Endothelial cell (in vitro differentiated cells): Measurements from ENCODE around the gene ZFHX3. TPM values are rescaled to one million over a fixed set of nuclear protein-coding genes. Genes with fewer than 3 reads are reported as not detected.
A peak's percentile ranks its signal among the peaks of the same experiment; 100 is the strongest.

Experiments
- DNase-seq: peaks from one replicate; pipeline ENCODE4 v3.0.0; 2021; ENCODE audit warnings: low spot score
- H3K27ac Mint-ChIP-seq: one replicate; pipeline ENCODE4 v1.8.0; 2021; ENCODE audit warnings: mixed read lengths, inconsistent platforms; ENCODE audit not compliant: unreplicated experiment
- H3K27me3 Mint-ChIP-seq: one replicate; pipeline ENCODE4 v1.8.0; 2021; ENCODE audit warnings: mild to moderate bottlenecking, moderate library complexity, mixed read lengths, inconsistent platforms; ENCODE audit not compliant: unreplicated experiment
- H3K36me3 Mint-ChIP-seq: one replicate; pipeline ENCODE4 v1.8.0; 2021; ENCODE audit warnings: mild to moderate bottlenecking, low read depth, mixed read lengths, inconsistent platforms; ENCODE audit not compliant: unreplicated experiment
- H3K4me1 Mint-ChIP-seq: one replicate; pipeline ENCODE4 v1.8.0; 2021; ENCODE audit warnings: mild to moderate bottlenecking, mixed read lengths, inconsistent platforms; ENCODE audit not compliant: unreplicated experiment
- H3K4me3 Mint-ChIP-seq: one replicate; pipeline ENCODE4 v1.8.0; 2021; ENCODE audit warnings: mild to moderate bottlenecking, mixed read lengths, inconsistent platforms; ENCODE audit not compliant: unreplicated experiment
- H3K9me3 Mint-ChIP-seq: one replicate; pipeline ENCODE4 v1.8.0; 2021; ENCODE audit warnings: mixed read lengths, inconsistent platforms; ENCODE audit not compliant: unreplicated experiment
- total RNA-seq: library from RNA; stranded (reverse); fragmentation: NEBNext Ultra II Directional; extraction: Animal tissue kit (Norgen Biotek cat#: 25700); gene quantifications from one replicate; pipeline ENCODE4 v1.2.1, GENCODE V29; 2021; ENCODE audit not compliant: unreplicated experiment
- TF ChIP-seq, protein P1 (sequence below): fragments of 200-600 bp; sonication (generic); IDR thresholded peaks from one replicate; pipeline ENCODE4 v1.5.0; 2021; ENCODE audit warnings: antibody characterized with exemption; ENCODE audit not compliant: unreplicated experiment

ZFHX3 gene
- total RNA-seq, 1 donor from 2014 or later: 17.7 TPM

- no peaks in the 10 kb centered on the region for H3K36me3 Mint-ChIP-seq
- H3K27me3 Mint-ChIP-seq: peaks cover 2% of the 10 kb centered on the region
- H3K9me3 Mint-ChIP-seq: no peaks in the 10 kb centered on the region
- no peak overlapping the region for H3K4me3 Mint-ChIP-seq
- peaks cover 1% of the 10 kb centered on the region for H3K4me1 Mint-ChIP-seq
- no peak overlapping the region for H3K27ac Mint-ChIP-seq
- TF ChIP-seq, protein P1, sequence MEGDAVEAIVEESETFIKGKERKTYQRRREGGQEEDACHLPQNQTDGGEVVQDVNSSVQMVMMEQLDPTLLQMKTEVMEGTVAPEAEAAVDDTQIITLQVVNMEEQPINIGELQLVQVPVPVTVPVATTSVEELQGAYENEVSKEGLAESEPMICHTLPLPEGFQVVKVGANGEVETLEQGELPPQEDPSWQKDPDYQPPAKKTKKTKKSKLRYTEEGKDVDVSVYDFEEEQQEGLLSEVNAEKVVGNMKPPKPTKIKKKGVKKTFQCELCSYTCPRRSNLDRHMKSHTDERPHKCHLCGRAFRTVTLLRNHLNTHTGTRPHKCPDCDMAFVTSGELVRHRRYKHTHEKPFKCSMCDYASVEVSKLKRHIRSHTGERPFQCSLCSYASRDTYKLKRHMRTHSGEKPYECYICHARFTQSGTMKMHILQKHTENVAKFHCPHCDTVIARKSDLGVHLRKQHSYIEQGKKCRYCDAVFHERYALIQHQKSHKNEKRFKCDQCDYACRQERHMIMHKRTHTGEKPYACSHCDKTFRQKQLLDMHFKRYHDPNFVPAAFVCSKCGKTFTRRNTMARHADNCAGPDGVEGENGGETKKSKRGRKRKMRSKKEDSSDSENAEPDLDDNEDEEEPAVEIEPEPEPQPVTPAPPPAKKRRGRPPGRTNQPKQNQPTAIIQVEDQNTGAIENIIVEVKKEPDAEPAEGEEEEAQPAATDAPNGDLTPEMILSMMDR: no peak
- DNase-seq: no peak
Observed at GRCh38 chr16:72903176-72903575, 144.8 kb downstream of the ZFHX3 start.

DNA sequence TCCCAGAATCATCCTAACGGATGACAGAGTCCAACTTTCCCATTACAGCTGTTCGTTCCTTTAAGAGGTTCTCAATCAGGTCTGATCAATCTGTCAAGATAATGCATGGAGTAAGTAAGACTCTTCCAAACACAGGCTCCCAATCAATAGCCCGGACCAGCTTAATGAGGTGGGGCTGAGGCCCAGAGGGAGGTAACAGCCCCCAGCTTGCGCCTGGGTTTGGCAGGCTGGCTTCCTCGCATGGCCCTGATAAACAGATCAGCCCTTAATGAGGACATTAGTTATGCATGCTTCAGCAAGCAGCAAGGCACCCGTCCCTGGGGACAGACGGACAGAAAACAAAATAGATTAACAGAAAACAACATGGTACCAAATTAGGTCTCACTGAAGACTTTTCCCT is 145.7 kb downstream of the ZFHX3 start:
- no peaks in the 10 kb centered on the region for H3K36me3 Mint-ChIP-seq
- TF ChIP-seq, protein P1: no peak
- H3K27ac Mint-ChIP-seq: no peak overlapping the region
- peaks cover 4% of the 10 kb centered on the region for H3K4me1 Mint-ChIP-seq
- DNase-seq: no peak
- H3K27me3 Mint-ChIP-seq: no peaks in the 10 kb centered on the region
- no peaks in the 10 kb centered on the region for H3K9me3 Mint-ChIP-seq
- H3K4me3 Mint-ChIP-seq: no peak overlapping the region

DNA sequence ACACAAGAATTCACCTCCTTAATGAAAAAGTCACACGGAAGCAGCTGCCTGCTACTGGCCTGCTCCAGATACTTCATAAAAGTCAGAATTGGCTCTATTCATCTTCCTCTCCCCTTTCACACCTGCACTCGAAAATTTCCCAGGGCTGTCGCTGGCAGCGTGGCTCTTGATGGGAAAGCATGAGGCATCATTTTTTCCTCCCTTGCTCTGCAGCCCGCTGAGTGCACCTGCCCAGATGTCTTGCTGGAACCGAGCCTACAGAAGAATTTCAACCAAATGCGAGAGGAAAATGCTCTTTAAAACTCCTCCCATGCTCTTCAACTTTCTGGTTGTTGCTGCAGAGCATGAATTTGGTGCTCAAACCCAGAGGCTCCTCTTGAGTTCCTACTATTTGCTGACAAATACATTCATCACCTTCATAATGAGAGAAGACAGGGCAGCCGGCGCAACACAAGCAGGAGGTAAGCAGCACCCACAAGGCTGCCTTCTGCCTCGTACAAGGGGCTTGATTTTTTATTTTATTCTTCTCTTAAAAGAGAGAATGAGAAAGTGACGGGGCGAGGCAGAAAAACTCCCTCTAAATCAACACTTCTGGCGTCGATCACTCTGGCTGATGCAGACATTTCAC is 146.8 kb downstream of the ZFHX3 start:
- peaks cover 4% of the 10 kb centered on the region for H3K4me1 Mint-ChIP-seq
- H3K27ac Mint-ChIP-seq: no peak overlapping the region
- no peak overlapping the region for H3K4me3 Mint-ChIP-seq
- TF ChIP-seq, protein P1: no peak
- H3K27me3 Mint-ChIP-seq: peaks cover 2% of the 10 kb centered on the region
- H3K9me3 Mint-ChIP-seq: no peaks in the 10 kb centered on the region
- H3K36me3 Mint-ChIP-seq: no peaks in the 10 kb centered on the region
- DNase-seq: no peak

- no peaks in the 10 kb centered on the region for H3K36me3 Mint-ChIP-seq
- no peaks in the 10 kb centered on the region for H3K9me3 Mint-ChIP-seq
- peaks cover 5% of the 10 kb centered on the region for H3K27me3 Mint-ChIP-seq
- H3K4me1 Mint-ChIP-seq: peaks cover 4% of the 10 kb centered on the region
- TF ChIP-seq, protein P1: no peak
- no peak for DNase-seq
- H3K27ac Mint-ChIP-seq: peak overlapping the region; percentile 39
- H3K4me3 Mint-ChIP-seq: no peak overlapping the region
Observed at GRCh38 chr16:72898216-72898825, 149.6 kb downstream of the ZFHX3 start.

GRCh38 chr16:72897707-72898106 is 150.2 kb downstream of the ZFHX3 start:
- DNase-seq: no peak
- H3K27me3 Mint-ChIP-seq: peaks cover 5% of the 10 kb centered on the region
- H3K9me3 Mint-ChIP-seq: no peaks in the 10 kb centered on the region
- H3K4me1 Mint-ChIP-seq: peaks cover 4% of the 10 kb centered on the region
- TF ChIP-seq, protein P1: no peak
- H3K27ac Mint-ChIP-seq: no peak overlapping the region
- no peak overlapping the region for H3K4me3 Mint-ChIP-seq
- H3K36me3 Mint-ChIP-seq: no peaks in the 10 kb centered on the region
